VCaP (cell line): Measurements from ENCODE around the gene CFDP1.

Source experiments
- H3K27ac ChIP-seq: fragments of 450-650 bp; 2 replicates; pipeline ENCODE4 v1.5.1; 2017
- TF ChIP-seq, protein P1 (sequence below): fragments of 450-650 bp; conservative IDR thresholded peaks from 2 replicates; pipeline ENCODE4 v1.5.1; 2017; ENCODE audit warnings: mild to moderate bottlenecking, moderate library complexity

CFDP1 gene

DNA sequence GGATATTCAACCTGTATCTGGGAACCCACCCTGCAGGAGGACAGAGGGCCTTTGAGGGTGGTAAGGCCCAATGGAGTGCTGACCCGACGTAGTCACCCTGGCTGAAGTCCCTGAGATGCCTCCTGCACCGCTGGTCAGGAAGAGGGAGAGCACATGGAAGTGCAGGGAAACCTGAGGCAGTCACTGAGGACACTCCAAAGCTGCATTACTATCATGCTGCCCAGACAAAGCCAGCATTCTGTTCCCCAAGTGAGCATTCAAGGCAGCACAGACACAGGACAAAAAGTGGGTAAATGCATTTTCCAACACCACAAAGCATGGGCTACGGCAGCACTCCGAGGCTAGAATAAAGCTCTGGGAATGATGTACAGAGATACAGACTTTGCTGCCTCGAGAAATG is 135.0 kb downstream of the CFDP1 start:
- TF ChIP-seq, protein P1, sequence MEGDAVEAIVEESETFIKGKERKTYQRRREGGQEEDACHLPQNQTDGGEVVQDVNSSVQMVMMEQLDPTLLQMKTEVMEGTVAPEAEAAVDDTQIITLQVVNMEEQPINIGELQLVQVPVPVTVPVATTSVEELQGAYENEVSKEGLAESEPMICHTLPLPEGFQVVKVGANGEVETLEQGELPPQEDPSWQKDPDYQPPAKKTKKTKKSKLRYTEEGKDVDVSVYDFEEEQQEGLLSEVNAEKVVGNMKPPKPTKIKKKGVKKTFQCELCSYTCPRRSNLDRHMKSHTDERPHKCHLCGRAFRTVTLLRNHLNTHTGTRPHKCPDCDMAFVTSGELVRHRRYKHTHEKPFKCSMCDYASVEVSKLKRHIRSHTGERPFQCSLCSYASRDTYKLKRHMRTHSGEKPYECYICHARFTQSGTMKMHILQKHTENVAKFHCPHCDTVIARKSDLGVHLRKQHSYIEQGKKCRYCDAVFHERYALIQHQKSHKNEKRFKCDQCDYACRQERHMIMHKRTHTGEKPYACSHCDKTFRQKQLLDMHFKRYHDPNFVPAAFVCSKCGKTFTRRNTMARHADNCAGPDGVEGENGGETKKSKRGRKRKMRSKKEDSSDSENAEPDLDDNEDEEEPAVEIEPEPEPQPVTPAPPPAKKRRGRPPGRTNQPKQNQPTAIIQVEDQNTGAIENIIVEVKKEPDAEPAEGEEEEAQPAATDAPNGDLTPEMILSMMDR: no peak
- no peak overlapping the region for H3K27ac ChIP-seq

DNA sequence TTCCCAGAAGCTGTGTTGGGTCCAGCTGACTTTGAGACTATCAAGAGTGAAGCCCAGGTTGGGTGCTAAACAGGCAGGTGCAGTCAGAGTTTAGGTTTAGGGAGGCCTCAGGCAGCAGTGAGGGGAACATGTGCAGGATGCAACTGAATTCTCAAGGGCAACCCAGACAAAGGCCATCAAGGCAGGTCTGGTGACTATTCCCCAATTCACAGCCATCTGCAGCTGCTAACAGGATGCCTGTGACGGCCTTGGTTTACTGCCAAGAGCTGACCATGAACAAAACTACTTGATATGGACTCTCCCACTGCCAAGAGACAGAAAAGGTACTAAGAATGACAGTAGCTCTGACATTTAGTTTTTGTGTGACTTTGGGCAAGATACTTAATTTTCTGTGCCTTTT is 136.7 kb downstream of the CFDP1 start:
- H3K27ac ChIP-seq: no peak overlapping the region

DNA sequence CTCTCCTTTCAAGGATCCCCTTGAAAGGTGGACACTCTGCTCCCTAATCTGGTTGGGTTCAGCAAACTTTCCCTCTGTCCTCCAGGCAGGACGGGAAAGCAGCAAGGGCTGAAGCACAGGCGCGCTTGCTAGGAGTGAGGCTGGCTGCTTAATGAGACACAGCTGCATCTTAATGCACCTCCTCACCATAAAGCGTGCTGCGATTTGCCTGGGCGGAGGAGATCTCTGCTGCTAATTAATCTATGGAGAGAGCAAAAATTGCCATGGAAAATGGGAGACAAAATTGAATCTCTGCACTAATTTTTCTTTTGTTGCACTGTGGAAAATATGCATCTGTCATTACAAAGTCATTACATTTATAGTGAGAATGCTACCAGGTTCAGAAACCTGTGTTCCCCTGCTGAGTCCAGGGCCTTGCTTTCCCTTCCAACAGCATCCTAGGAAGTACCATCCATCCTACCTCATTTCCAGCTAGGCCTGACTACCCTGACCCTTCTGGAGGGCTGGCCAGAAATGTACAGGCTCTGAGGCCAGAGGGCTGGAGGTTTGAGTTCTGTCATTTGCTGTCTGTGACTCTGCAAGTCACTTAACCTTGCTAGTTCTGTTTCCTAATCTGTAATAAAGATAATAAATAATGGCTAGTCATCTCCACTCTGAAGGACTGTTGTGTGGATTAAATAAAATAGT is 138.4 kb downstream of the CFDP1 start:
- TF ChIP-seq, protein P1: no peak
- H3K27ac ChIP-seq: no peak overlapping the region

More for the DNA sequence above, 136.7 kb downstream of the CFDP1 start:
- TF ChIP-seq, protein P1: no peak

DNA sequence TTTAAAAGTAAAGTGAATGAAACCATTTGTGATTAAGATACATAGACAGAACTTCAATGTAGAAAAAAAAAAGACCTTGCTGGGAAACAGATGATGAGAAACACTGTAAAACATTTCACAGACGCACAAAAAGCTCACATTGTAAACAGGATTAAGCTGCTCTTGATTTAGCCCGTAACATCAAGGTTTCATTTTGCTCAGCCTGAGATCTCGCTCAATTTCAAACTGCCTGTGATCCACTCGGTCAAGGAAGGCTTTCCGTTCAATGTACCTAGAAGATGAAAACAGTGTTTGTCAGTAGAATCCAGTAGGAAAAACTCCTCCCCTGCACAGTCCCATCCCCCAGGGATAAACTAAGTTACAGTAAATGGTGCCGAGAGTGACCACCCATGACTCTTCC is 139.5 kb downstream of the CFDP1 start:
- TF ChIP-seq, protein P1: no peak
- H3K27ac ChIP-seq: no peak overlapping the region

DNA sequence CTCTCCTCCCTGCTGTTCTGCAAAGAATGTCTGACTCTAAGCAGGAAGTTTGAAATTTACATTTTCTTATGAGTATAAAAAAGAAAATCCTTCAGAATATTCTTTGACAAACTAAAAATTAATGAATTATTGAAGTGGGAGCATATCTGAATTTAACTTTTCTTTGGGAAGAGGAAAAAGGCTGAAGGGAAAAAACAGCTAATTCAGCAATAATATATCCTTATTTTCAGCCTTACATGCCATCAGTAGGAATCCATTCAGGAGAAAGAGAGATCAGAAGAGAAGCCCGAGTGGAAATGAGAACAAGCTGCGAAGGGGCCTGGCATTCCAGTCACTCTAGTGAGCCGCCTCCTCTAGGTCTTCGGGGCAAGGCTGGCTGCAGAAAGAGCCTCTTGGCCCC is 140.1 kb downstream of the CFDP1 start:
- TF ChIP-seq, protein P1: no peak
- H3K27ac ChIP-seq: no peak overlapping the region

DNA sequence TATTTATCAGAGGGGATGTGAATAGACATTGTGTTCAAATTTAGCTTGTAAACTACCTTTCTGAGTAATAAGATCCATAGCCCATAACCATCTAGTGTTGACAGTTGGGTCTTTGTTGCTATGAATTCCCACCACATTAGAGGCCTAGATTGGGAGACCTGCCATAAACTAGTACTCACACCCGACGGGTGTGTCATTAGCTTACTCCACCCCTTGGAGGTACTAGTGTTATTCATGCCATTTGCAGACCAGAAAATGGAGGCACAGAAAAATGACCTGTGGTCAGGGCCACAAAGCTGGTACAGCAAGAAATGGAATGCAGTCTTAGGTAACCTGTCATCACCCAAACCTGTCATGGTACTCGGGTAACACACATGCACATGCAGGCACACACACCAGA is 140.6 kb downstream of the CFDP1 start:
- no peak overlapping the region for H3K27ac ChIP-seq
- TF ChIP-seq, protein P1: no peak

DNA sequence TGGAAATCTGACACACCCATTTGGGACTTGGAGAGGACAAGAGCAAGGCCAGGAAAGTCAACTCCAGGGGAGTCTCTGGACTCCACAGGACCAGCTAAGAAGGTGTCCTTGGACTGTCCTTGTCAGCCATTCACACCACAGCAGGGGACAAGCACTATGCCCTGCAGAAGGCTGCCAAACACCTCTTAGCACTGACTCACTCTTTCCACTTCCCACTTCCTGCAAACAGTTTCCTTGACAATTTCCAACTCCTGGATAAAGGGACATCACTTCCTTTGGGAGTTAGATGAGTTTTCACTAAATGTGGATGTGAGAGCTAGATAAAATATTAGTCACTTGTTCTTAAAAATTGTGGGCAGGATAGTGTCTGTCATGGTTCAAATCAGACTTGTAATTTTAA is 144.1 kb downstream of the CFDP1 start:
- TF ChIP-seq, protein P1: no peak
- H3K27ac ChIP-seq: no peak overlapping the region
